HG03378 (cell line): ENCODE data around the gene CLPSL1.

Experiments used
- ATAC-seq: cut with Tn5 transposase; IDR thresholded peaks from one replicate; pipeline ENCODE4 v1.9.1; 2021; ENCODE audit warnings: mild to moderate bottlenecking, moderate library complexity; ENCODE audit not compliant: unreplicated experiment

Gene CLPSL1

DNA sequence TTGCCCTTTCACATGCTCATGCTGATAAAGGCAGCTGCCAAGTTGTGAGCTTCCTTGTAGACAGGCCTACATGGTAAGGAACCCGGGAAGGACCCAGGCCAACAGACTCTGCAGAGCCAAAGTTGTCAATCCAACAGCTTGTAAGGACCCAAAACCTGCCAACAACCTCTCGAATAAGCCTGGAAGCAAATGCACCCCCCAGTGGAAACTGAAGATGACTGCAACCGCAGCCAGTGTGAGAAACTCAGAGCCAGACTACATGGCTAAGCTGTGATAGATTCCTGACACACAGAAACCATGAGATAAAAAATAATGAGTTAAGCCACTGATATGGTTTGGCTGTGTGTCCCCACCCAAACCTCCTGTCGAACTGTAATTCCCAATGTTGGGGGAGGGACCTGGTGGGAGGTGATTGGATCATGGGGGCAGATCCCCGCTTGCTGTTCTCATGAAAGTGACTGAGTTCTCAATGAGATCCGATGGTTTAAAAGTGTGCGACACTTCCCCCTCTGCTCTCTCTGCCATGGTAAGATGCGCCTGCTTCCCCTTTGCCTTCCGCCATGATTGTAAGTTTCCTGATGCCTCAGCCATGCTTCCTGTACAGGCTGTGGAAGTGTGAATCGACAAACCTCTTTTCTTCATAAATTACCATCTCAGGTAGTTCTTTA is 23.2 kb upstream of the CLPSL1 start:
- no peak for ATAC-seq

DNA sequence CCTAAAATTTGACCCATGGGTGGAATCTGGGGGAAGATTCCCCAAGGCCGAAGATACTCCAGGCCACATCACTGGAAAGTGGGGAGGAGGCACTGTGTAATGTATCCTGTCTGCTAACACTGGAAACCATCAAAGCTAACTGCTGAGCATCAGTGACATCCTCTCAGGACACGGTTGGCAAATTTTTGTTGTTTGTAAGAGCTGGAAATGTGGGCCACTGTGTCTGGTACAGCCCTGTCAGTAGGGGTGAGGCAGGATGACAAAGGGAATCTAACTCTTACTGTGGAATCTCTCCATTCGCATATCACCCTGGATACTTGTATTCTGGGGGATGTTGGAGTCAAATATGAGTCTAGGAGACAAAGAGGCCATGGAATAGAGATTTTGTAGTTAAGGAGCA is 21.4 kb upstream of the CLPSL1 start:
- ATAC-seq: no peak

DNA sequence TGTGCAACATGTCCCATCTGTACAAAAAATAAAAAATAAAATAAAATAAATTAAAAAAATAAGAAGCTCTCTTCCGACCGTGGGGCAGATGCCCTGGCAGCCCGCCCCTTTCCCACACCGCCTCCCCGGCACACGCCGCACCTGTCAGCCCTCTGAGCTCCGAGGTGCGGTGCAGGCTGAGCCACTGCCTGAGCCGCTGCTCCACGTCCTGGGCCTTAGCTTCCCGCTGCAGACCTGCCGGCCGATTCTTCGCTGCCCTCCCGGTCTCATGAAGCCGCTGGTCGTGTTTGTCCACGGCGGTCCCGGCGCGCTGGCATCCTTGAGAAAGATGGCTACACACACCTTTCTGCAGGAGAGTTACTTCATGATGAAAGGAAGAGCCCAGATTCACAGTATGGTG is 15.1 kb upstream of the CLPSL1 start:
- no peak for ATAC-seq

DNA sequence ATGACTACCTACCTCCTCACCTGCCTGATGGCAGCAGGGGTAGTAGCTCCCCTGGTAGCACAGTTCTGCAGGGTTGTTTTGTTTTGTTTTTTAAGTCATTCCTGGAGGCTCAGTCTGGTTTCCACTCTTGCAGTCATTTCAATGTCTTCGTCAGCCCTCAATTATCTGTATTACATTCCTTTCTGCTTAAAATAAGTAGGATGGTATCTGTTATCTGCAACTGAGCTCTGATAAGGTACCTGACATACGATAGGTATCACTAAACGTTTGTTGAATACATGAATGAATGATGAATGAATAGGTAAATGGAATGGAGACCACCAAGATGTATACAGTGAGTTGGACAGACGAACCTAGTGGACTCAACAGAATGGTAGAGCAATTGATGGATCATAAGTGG is 11.6 kb upstream of the CLPSL1 start:
- no peak for ATAC-seq

- ATAC-seq: no peak
Observed at GRCh38 chr6:35771343-35771627, 9.5 kb upstream of the CLPSL1 start.

DNA sequence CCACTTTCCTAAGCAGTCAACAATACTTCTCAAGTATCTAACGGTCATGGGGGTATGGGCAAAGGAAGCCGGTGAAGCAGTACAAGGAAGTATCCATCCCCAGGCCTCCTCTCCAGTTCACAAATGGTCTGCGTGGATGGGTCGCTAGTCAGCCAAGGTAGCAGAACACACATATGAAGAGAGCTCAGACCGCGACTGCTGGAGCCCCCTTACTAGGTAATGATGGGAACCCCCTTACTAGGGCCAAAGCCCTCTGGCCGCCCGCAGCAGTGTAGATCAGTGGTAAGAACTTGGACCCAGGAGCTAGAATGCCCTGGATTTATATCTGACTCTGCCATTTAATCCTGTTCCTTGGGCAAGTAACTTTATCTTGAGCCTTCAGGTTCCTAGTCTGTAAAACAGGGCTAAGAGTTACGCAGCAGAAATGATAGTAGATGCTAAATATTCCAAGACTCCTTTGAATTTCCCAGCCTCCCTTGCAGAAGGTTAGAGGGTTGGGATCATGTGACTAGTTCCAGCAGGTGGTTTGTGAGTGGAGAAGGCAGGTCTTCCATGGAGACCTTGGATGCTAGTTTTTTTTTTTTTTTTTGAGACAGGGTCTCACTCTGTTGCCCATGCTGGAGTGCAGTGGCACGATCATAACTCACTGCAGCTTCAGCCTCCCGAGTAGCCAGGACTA is 6.6 kb upstream of the CLPSL1 start:
- no peak for ATAC-seq

- ATAC-seq: no peak
Observed at GRCh38 chr6:35775031-35775430, 5.8 kb upstream of the CLPSL1 start.

GRCh38 chr6:35776364-35777215 is 4.2 kb upstream of the CLPSL1 start, which contains the start of gene CLPSL2:
Gene CLPSL2 (plus strand): TSS chr6:35776598. CDS start chr6:35776619, 21 bp downstream.
- no peak for ATAC-seq

DNA sequence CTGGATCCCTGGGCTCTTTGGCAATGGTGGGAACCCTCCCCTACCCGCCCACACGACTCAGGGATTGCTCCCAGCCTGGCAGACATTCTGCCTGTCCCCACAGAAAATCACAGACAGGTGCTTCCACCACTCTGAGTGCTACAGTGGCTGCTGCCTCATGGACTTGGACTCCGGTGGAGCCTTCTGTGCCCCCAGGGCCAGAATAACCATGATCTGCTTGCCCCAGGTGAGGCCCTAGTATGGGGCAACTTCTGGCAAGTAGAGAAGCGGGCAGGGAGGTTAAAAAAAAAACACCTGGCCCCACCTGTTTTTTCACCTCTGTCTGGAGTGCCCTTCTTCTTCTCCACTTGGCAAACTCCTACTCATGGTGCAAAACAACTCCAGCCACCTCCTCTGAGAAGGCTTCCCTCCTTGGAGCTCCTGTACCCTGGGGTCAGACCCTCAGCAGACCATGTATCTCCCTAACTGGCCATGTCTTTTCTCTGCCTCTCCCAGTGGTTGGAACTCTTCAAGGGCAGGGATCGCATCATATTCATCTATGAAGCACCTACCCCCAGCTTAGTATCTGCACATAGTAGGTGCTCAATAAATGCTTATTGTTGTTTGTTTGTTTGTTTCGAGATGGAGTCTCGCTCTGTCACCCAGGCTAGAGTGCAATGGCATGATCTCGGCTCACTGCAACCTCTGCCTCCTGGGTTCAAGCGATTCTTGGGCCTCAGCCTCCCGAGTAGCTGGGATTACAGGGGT is 3.3 kb upstream of the CLPSL1 start:
- ATAC-seq: no peak

- ATAC-seq: no peak
Observed at GRCh38 chr6:35778437-35778836, 2.4 kb upstream of the CLPSL1 start.

- no peak for ATAC-seq
Observed at GRCh38 chr6:35781290-35781689, 471 bp downstream of the CLPSL1 start.

- ATAC-seq: no peak
Observed at GRCh38 chr6:35782424-35782823, 1.6 kb downstream of the CLPSL1 start.

DNA sequence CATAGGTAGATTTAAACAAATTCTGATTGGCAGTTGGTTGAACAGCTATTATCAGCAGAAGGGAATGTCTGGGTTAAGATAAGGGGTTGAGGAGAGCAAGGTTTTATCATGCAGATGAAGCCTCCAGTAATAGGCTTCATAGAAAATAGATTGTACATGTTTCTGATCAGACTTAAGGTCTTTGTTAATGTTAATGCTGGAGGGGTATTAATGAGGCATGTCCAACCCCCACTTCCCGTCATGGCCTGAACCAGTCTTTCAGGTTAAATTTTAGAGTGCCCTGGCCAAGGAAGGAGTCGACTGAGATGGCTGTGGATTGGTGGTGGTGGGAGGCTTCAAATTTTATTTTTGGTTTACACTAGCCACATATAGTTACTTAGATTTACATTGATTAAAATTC is 3.4 kb downstream of the CLPSL1 start:
- ATAC-seq: no peak

DNA sequence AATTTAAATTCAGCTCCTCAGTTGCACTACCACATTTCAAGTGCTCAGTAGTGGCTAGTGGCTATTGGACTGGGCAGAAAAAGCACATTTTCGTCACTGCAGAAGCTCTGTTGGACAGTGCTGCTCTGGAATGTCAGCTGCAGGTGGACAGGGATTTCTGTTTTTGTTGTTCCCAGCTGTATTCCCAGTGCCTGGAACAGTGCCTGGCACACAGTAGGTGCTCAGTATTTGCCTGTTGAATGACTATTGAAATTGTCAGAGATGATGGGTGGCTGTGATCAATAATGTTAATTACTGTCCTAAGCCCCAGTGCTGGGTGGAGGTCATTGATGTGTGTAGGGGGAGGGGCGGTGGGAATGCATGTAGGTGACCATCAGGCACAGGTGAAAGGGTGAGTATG is 5.5 kb downstream of the CLPSL1 start:
- no peak for ATAC-seq

GRCh38 chr6:35786810-35787209 is 6.0 kb downstream of the CLPSL1 start:
- no peak for ATAC-seq

- no peak for ATAC-seq
Observed at GRCh38 chr6:35787266-35788218, 6.7 kb downstream of the CLPSL1 start.

DNA sequence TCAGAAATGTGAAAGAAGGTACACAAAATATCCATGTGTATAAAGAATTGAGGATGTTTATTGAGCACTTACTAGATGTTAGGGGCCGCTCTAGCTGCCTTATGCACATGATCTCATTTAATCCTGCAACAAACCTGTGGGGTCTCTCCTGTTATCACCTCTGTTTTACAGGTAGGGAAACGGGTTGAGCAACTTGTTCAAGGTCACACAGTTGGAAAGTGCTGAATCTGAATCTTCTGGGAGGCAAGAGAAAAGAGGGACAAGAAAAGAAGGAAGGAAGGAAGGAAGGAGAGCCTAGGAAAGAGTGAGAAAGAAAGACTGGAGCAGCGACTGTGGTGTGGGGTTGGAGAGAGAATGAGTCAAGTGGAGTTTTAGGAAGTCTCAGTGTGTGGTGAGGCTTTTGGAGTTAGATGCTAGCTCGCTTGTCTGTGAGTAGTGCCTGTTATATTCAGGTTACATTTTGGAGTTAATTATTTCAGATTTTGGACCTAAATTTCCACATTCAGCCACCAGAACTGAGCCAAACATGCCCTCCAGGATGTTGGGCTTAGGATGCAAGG is 7.7 kb downstream of the CLPSL1 start:
- ATAC-seq: no peak

DNA sequence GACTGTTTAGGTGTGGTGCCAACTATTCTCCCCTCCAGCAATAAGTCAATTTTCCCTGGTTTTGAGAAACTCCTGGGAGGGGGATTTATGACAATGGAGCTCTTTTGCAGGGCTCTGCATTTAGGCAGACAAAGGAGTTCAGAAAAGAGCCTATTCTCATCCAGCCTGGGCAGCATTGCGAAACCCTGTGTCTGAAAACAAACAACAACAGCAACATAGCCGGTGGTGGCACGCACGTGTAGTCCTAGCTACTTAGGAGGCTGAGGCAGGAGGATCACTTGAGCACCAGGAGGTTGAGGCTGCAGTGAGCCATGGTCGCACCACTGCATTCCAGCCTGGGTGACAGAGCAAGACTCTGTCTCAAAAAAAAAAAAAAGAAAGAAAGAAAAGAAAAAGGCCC is 9.9 kb downstream of the CLPSL1 start:
- no peak for ATAC-seq

GRCh38 chr6:35794536-35795452 is 14.0 kb downstream of the CLPSL1 start:
- no peak for ATAC-seq
